ENCODE results near the gene SAA1. TPM values are rescaled to one million over a fixed set of nuclear protein-coding genes. Genes with fewer than 3 reads are reported as not detected.

SAA1 gene
- total and polyA plus RNA-seq, 11 donors, result 1.4 to 8.6 (median 4.4) TPM; not detected in 5

GRCh38 chr11:18270102-18270501 is 4.0 kb downstream of the SAA1 start:
- 70 to 81% (median 77%) methylated on average over 4 of the region's 4 CpGs for WGBS, 4 donors

GRCh38 chr11:18271206-18271605 is 5.1 kb downstream of the SAA1 start:
- Histone ChIP-seq H3K4me3 (no peak overlapping the region), H3K4me1 (no peaks in the 10 kb centered on the region), H3K27ac (no peak overlapping the region), H3K27me3 (no peaks in the 10 kb centered on the region), H3K36me3 (no peaks in the 10 kb centered on the region), H3K9me3 (no peaks in the 10 kb centered on the region)
- 70 to 80% (median 79%) methylated on average over 4 of the region's 4 CpGs for WGBS, 4 donors
- ATAC-seq (no peak), DNase-seq (no peak)
- intact Hi-C loops (cut with DNase I), result no loop called here
- TF ChIP-seq POLR2A (IDR thresholded peaks at IDR 0.05), result no peak
- TF ChIP-seq, protein P1, sequence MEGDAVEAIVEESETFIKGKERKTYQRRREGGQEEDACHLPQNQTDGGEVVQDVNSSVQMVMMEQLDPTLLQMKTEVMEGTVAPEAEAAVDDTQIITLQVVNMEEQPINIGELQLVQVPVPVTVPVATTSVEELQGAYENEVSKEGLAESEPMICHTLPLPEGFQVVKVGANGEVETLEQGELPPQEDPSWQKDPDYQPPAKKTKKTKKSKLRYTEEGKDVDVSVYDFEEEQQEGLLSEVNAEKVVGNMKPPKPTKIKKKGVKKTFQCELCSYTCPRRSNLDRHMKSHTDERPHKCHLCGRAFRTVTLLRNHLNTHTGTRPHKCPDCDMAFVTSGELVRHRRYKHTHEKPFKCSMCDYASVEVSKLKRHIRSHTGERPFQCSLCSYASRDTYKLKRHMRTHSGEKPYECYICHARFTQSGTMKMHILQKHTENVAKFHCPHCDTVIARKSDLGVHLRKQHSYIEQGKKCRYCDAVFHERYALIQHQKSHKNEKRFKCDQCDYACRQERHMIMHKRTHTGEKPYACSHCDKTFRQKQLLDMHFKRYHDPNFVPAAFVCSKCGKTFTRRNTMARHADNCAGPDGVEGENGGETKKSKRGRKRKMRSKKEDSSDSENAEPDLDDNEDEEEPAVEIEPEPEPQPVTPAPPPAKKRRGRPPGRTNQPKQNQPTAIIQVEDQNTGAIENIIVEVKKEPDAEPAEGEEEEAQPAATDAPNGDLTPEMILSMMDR (IDR thresholded peaks at IDR 0.05), result no peak

More at GRCh38 chr11:18270102-18270501, 4.0 kb downstream of the SAA1 start:
- Histone ChIP-seq H3K27me3 (no peaks in the 10 kb centered on the region), H3K9me3 (no peaks in the 10 kb centered on the region), H3K27ac (no peak overlapping the region), H3K36me3 (no peaks in the 10 kb centered on the region), H3K4me3 (no peak overlapping the region), H3K4me1 (peaks cover 0 to 7% (median 0%) of the 10 kb centered on the region in 12 donors)
- TF ChIP-seq, protein P1 (IDR thresholded peaks at IDR 0.05), result no peak
- no peak for TF ChIP-seq POLR2A (IDR thresholded peaks at IDR 0.05)
- DNase-seq (no peak), ATAC-seq (no peak)
- intact Hi-C loops (cut with DNase I), result no loop called here

- DNase-seq, result no peak
- peak in 3 of 4 donors; percentile 33 to 67 (median 47) for ATAC-seq
- 87 to 89% (median 88%) methylated on average over 5 of the region's 5 CpGs for WGBS, 4 donors
- Histone ChIP-seq H3K9me3 (no peaks in the 10 kb centered on the region), H3K27ac (peak overlapping the region in 1 of 12 donors; percentile 84), H3K36me3 (peaks cover 0 to 47% (median 42%) of the 10 kb centered on the region in 9 donors), H3K4me1 (peaks cover 0 to 41% (median 0%) of the 10 kb centered on the region in 12 donors), H3K27me3 (no peaks in the 10 kb centered on the region), H3K4me3 (no peak overlapping the region)
- intact Hi-C loops (cut with DNase I), result no loop called here
- TF ChIP-seq, protein P1 (IDR thresholded peaks at IDR 0.05), result no peak
- TF ChIP-seq POLR2A (IDR thresholded peaks at IDR 0.05), result no peak
These were observed 11.7 kb downstream of the SAA1 start for GRCh38 chr11:18277565-18278271.

GRCh38 chr11:18280438-18281045 is 14.5 kb downstream of the SAA1 start:
- Histone ChIP-seq H3K4me3 (peak overlapping the region in 1 of 12 donors; percentile 19), H3K27me3 (no peaks in the 10 kb centered on the region), H3K4me1 (peaks cover 0 to 41% (median 0%) of the 10 kb centered on the region in 12 donors), H3K9me3 (no peaks in the 10 kb centered on the region), H3K36me3 (peaks cover 0 to 75% (median 68%) of the 10 kb centered on the region in 9 donors), H3K27ac (peak overlapping the region in 1 of 12 donors; percentile 69)
- DNase-seq (no peak), ATAC-seq (no peak)
- intact Hi-C loops (cut with DNase I), result no loop called here
- WGBS, 4 donors, result 80 to 88% (median 82%) methylated on average over 4 of the region's 4 CpGs
- no peak for TF ChIP-seq POLR2A (IDR thresholded peaks at IDR 0.05)
- TF ChIP-seq, protein P1 (IDR thresholded peaks at IDR 0.05), result no peak
